HG02571 (cell line): Measurements from ENCODE around the gene CLTA.

ENCODE experiments used
- ATAC-seq: cut with Tn5 transposase; IDR thresholded peaks from one replicate; pipeline ENCODE4 v1.9.1; 2021; ENCODE audit warnings: mild to moderate bottlenecking, moderate library complexity; ENCODE audit not compliant: unreplicated experiment

Gene CLTA

DNA sequence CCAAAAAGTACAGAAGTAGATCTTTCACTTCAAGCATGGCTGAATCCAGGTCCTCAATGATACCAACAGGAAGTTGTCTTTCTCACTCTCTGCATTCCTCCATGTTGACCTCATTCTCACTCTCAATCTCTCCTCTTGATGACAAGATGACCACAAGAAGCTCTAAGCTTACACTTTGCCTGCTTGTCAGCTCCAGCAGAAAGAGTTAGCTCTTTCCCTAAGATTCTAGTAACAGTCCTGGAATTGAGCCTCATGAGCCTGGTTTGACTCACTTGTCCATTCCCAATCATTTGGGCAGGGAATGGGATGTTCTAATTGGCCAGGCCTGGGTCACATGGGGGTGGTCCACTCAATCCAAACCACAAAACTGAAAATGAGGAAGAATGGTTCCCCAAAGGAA lies 3.3 kb upstream of the CLTA start:
- ATAC-seq: no peak

DNA sequence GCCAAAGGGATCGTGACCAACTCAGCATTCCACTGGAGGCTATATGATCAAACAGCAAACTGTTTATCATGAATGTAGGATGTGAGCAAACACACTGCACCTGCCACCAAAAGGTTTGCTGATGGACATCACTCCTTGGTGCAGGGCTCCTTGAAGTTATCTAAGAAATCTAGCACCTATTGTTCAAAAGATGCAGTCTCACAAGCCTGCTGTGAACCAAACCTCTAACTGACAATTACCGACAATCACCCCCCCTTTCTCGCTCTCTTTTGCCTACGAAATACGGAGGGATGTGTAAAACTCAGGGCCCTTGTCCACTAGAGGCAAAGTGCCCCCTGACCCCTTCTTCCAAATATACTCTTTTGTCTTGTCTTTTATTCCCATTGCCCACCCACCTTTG lies 2.5 kb upstream of the CLTA start:
- no peak for ATAC-seq

DNA sequence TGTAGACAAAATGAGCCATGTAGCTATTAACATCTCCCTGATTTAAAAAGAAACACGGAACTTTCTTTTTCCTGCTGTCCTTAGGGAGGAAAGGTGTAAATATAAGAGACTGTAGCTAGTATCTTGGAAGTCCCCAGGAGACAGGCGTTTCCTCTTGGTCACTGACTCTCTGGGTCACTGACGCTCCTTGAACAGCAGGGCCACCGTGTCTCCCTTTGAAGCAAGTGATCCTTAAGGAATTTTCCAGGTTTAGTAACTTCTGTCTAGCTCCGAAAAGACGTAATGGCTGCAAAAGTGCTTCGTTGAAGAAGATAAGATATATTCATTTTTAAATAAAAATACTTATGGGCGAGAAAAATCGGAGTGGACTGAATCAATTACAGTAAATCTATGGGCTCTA lies 745 bp upstream of the CLTA start:
- ATAC-seq: no peak

DNA sequence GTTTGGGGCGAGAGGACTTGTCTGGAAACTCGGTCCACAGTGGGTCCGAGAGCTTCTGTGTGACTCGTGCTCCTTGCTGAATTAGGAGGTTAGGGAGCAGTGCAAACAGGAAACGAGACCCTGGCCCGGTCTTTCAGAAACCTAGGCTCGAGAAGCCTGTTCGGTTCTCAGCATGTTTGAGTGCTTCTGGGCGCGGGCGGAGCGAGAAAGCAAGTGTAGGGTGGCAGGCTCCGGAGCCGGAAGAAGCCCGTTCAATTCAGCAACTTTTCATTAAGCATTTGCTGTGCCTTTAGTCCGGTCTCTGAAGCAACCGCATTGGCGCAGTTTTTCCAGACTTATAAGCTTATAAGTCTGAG lies 547 bp downstream of the CLTA start:
- no peak for ATAC-seq

DNA sequence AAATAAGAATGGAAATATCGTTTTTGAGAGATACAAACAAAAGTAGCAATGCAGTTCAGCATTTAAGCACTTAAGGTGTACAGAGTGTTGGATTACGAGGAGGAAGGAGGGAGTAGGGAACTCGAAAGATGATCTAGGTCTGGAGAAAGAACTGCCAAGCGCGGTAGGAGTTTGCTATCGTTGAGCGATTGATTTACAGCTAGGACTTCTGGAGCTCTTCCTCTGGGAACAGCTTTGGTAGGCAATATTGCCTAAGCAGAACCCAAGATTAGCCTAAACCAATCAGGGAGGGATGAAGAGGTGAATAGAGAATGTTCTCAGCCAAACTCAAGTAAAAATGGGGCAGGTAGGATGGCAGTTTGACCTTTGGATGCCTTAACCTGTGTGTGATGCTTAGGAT lies 965 bp downstream of the CLTA start:
- ATAC-seq: no peak

DNA sequence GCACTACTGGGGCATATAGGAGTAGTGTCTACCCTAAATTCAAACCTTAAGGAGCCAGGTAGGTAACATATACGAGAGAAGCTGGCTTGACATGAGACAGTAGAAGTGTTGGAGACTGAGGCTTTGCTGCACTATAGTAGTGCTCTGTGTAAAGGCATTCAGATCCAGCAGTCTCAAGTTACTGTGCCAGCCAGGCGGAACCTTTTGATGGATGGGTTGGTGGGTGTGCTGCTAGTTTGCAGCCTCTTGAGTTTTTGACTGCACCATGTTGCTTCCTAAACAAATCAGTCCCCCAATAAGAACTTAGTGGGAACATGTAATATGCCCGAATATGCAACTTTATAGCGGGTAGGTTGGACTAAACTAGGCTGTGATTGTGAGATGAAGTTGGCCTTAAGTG lies 1.5 kb downstream of the CLTA start:
- ATAC-seq: no peak

DNA sequence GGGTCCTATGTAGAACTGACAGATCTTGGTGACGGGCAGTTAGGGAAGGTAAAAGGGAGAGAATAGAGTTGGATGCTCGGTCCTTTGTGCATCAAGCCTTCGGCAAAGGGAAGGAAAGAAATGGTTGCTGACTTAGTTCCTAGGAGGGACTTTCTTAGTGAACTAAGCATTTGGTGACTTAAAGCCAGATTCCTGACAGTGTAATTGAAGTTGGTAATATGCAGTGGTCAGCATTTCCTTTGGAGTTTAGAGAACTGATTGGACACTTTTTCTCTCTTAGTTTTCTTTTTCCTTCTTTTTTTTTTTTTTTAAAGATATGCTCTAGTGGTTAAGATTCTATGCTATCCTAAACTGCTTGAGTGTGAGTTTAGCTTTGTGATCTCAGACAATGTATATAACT lies 2.3 kb downstream of the CLTA start:
- ATAC-seq: no peak

DNA sequence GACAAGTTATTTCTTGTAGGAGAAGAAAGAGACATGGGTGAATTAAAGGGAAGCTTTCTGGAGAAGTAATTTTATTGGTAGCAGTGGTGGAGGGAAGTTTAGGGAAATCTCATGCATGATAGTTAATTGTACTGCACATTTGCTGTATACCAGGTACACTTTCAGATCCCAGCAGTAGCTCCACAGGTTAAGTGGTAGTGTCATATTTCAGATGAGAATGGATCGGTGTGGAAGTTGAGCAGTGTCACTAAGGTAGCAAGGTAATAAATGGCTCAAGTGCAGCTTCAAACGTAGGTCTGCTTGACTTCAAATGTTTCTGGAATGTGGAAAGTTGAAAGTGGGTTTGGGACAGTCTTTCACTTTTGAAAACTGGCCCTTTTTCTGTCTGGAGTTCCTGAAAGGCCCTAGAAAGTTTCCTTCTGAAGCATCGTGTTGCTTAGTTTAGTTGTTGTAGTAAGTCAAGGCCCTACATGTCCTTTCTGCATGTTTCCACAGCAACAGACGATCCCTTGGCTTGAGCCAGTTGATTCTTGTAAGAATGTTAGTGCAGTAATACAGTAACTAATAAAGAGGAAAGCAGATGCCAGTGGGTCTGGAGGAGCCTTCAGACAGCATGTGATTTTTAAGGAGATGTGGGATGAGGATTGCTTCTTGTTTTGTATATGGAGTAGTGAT lies 3.7 kb downstream of the CLTA start:
- ATAC-seq: no peak

DNA sequence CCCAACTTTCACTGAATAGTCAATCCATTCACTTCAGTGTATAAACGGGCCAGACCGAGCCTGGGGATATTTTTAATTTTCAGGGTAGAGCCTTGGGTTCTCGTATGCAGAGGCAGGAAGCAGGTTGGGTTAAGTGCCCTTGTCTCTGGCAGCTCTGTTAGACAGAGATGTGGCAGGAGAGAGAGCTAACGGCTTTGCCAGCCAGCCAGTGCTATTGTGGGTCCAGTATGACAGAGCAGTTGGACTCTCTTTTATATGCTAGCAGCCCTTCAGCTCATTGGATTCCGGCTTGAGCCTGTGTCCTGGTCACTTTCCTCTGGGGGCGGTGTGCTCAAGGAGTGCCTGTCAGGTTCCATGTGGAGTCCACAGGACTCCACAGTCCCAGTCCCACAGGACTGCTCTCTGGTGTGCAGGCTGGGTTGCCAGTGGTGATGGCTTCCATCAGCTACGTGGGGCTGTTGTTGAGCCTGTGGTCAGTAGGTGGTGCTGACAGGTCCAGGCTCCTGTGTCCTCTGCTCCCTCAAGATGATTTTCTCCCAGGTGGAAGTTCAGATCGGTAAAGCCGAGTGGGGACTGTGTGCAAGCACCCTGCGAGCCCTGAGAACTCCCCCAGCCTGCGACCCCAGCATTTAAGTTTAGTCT lies 14.3 kb downstream of the CLTA start:
- no peak for ATAC-seq

DNA sequence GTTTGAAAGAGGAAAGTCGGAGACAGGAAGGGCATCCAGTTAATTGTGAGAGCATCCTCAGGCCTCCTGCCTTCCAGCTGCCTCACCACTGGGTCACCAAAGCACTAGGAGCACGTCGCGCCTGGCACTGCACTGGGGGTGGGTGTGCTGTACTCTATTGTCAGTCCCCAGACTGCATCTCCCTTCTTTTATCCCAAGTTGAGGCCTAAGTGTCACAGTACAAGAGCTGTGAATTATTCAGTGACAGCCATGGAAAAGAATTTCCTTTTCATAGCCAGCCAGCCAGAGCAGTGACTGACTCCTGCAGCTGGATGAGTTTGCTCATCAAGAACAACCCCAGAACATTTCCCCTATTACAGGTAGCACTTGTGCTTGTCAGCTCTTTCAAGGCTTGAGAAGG lies 16.3 kb downstream of the CLTA start:
- ATAC-seq: no peak

DNA sequence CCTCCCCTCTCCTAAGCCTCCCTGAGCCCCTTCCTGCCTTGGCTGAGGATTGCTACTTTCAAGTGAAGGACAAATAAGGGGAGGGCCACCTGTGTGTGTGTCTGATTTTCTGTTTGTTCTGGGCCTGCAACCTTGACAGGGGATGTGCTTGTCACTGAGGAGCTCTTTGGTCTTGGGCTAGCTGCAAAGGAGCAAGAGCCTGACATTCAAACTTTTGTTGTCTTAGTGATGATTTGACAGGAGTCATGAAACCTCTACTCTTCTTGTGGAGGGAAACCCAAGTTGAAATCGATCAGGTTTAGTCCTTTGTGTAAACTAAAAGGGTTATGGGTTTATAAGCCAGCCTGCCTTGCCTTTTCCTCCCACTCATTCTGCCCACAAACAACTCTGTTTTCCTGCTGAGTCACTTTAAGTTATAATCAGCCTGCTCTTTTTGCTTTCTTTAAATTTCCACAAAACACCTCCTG lies 16.9 kb downstream of the CLTA start:
- ATAC-seq: no peak

DNA sequence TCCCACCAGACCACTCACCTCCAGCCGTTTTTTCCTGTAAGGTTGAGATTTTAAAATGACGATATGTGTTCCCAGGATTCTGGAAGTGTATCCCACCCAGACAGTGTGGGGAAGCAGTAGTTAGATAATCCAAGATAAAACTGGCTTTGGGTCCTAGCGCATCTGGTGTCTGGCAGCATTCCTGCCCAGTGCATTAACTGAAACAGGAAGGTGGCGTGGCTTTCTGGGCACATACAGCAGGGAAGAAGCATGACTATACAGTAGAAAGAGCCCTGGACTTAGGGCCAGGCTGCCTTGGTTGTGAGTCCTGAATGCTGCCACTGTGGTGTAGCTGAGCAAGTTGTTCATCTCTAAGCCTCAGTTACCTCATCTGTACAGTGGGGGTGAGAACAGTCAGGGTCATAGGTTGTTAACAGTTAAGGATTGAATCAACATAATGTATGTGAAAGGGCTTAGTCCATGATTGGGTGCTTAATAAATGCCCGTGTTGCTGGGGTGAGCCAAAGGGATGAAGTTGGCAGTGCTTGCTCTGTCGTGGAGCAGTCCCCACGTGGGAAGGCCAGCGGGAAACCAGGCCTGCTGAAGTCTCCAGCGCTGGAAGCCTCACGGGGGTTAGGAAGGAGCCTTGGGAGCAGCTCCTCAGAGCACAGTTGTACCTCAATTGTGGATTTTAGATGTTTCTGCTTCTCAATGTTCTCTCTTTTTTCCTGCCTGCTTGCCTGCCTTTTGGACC lies 18.0 kb downstream of the CLTA start:
- no peak for ATAC-seq

DNA sequence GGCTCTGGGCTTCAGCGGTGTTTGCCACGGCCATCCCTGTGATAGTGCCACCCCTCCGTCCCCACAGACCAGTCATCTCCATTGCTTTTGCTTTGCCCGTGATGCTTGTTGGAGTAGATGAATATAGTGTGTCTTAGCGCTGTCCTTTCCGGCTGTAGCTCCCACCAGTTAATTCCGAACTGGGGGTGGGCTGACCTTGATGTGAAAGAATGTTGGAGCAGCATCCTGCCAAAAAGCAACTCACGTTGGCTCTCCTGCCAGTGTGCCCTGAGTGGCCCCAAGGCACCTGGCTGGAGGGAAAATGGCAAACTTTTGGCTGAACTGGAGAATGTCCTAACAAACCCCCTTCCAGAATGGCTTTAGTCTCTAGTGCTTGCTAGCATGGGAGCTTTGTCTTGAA lies 20.0 kb downstream of the CLTA start:
- no peak for ATAC-seq

DNA sequence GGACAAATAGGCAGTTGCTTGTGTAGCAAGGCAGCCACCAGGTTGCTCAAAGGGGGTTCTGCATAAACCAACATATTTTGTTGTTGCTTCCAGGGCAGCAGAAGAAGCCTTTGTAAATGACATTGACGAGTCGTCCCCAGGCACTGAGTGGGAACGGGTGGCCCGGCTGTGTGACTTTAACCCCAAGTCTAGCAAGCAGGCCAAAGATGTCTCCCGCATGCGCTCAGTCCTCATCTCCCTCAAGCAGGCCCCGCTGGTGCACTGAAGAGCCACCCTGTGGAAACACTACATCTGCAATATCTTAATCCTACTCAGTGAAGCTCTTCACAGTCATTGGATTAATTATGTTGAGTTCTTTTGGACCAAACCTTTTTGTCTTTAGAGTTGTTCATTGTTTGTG lies 20.8 kb downstream of the CLTA start:
- no peak for ATAC-seq

DNA sequence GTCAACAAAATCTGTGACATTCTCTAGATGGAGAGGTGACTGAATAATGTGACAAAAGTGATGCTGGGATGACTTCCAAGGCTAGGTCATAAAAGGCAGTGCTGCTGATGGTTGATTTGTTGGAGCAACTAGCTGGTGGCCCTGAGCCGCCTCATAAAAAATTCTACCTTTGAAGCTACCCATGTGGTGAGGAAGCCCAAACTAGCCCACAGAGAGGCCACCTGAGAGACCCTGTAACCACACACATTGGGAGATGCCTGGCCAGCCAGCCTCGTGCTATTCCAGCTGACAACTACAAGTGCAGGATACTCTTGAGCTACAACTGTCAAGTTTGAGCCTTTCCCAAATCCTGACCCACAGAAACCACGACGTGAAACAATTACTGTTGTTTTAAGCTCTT lies 22.7 kb downstream of the CLTA start:
- ATAC-seq: no peak

DNA sequence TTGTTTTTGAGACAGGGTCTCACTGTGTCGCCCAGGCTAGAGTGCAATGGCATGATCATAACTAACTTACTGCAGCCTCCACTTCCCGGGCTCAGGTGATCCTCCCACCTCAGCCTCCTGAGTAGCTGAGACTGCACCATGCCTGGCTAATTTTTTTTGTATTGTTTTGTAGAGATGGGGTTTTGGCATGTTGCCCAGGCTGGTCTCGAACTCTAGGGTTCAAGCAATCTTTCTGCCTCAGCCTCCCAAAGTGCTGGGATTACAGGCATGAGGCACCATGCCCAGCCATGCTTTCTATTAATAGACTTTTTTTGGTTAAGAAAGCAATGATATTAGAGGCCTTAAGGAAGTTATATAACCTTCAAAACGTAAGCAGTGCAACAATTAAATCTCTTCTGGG lies 23.3 kb downstream of the CLTA start:
- ATAC-seq: no peak

DNA sequence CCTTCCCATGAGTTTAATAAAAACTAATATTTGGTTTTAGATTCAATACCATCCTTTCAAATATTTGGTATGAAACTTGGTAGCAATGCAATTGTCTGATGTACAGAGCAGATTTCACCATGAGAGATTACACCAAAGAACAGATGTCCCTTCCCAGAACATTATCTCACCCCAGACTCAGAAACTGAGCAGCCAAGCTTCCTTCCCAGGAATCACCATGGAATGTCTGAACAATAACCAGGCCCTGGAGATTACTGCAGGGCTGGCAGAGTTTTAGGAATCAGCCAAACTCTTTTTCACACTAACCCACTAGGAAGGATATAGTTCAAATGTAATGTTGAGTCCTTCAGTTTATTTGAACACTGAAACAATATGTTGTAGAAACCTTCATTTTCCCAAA lies 23.9 kb downstream of the CLTA start:
- ATAC-seq: no peak

DNA sequence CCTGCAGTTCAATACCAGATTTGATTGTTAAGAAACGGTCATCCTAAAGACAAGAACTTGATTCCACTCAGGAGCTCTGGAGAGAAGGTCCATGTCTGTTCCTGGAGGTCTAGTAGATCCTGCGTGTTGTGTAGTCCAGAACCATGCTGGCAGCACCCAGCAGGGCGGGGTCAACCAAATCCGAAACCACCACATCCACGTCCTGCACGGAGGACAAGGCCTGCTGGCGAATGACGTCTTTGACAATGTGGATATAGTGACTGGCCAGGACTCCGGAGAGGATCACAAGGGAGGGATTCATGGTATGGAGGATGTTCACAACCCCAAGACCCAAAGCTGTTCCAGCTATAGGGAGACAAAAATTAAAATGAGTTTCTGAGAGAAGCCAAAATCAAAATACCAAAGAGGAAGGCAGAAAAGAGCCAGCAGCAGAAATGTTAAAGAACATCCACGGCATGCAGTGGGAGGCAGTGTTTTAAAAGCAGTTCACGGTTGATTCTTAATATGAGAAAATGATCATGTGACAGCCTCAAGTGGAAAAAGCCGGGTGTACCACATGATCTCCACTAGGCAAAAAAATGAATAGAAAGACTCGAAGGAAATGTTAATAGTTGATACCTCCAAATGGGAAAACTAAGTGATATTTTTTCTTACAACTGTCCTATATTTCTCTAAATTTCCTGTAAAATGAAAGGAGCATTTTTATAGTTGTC lies 26.7 kb downstream of the CLTA start:
- ATAC-seq: no peak

DNA sequence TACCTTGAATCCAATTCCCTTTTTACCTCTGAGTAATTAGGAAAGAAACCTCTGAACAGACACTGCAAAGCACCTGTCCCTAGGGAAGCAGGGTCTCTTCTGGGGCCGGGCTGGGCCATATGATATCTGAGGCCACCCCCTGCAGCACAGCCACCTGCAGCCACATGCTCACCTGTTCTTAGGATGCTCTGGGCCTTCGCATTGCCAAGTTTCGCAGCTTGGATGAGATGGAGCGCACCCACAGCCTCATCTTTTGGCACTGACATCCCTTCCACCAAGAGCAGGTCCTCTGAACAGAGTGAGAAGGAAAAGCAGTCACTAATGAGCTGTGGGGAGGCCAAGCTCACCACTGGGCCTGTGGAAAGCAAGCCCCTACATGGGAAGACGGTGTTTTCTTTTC lies 27.3 kb downstream of the CLTA start:
- no peak for ATAC-seq

DNA sequence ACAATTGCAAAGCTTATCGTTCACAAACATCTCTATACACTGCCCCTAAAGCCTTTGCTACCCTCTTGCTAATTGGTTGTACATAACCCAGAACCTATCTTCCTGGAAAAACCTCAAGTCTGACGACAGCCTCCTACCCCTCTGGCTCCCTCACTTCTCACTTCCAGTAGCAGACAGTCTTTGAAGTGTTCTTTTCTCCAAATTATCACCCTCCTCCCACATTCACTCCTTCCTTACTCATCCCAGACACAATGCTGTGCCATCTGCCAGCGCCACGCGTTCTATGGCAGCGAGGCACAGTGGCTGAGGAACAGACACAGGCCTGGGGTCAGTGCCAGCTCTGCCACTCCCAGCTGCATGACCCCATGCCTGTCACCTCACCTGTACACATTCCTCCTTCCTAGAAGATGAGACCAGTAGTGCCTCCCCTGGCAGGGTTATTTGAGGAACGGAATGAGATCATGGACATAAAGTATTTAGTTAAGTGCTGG lies 27.7 kb downstream of the CLTA start:
- no peak for ATAC-seq

DNA sequence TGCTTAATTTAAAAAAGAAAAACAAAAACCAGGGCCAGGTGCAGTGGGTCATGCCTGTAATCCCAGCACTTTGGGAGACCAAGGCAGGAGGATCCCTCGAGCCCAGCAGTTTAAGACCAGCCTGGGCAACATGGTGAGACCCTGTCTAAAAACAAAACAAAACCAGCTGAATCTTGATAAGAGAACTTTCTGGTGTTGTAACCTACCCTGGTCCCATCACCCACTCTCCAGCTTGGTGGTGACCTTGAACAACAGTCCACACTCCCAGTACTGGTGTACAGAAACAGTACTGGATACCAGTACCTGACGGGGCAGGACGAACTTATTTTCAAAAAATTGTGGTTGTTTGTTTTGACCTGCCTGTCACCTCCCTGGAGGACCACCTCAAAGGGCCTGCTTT lies 30.9 kb downstream of the CLTA start:
- no peak for ATAC-seq

DNA sequence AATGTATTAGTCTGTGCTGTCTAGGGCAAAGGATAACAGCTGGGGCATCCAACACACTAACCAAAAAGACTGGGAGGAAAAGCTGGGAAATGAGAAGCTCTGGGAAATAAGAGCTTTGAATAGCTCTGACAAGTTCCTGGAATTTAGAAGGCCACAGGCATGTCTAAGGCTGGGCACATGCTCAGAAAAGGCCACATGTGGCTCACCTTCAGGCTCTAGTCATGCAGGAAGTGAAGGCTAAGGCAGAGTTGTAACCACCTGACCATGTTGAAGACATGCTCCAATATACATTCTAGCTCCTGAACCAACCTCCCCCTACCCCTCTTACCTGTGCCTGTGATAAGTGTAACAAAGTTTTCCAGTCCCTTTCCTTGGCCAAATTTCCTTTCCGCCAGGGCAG lies 31.7 kb downstream of the CLTA start:
- ATAC-seq: no peak
